KMS-11 (cell line): ENCODE data around the gene MAP3K6.

Experiments used
- H2AFZ ChIP-seq: fragments of 200-600 bp; sonication (generic); 2 replicates; pipeline ENCODE4 v1.6.1; 2016; ENCODE audit warnings: antibody characterized with exemption, mixed run types, low read depth
- H3K27ac ChIP-seq: fragments of 200-600 bp; sonication (generic); 2 replicates; pipeline ENCODE4 v1.6.1; 2016; ENCODE audit warnings: mild to moderate bottlenecking, mixed run types
- H3K27me3 ChIP-seq: fragments of 200-600 bp; sonication (generic); 2 replicates; pipeline ENCODE4 v1.6.1; 2017; ENCODE audit warnings: mild to moderate bottlenecking, low read depth, mixed run types, moderate library complexity; ENCODE audit not compliant: insufficient read depth
- H3K36me3 ChIP-seq: fragments of 200-600 bp; sonication (generic); 2 replicates; pipeline ENCODE4 v1.6.1; 2017; ENCODE audit warnings: mild to moderate bottlenecking, mixed run types; ENCODE audit not compliant: insufficient read depth
- H3K4me1 ChIP-seq: fragments of 200-600 bp; sonication (generic); 2 replicates; pipeline ENCODE4 v1.6.1; 2016; ENCODE audit warnings: mild to moderate bottlenecking, low read depth, mixed run types; ENCODE audit not compliant: poor library complexity, severe bottlenecking
- H3K4me2 ChIP-seq: fragments of 200-600 bp; sonication (generic); 2 replicates; pipeline ENCODE4 v1.7.0; 2016; ENCODE audit warnings: mild to moderate bottlenecking, mixed run types
- H3K4me3 ChIP-seq: fragments of 200-600 bp; sonication (generic); IDR thresholded peaks from 2 replicates; pipeline ENCODE4 v1.6.1; 2017; ENCODE audit warnings: low read depth, low read length, mixed read lengths; ENCODE audit not compliant: insufficient read depth
- H3K79me2 ChIP-seq: fragments of 200-600 bp; sonication (generic); 2 replicates; pipeline ENCODE4 v1.6.1; 2016; ENCODE audit warnings: low read depth, mixed run types; ENCODE audit not compliant: insufficient read depth
- H3K9ac ChIP-seq: fragments of 200-600 bp; sonication (generic); 2 replicates; pipeline ENCODE4 v1.6.1; 2016; ENCODE audit warnings: mild to moderate bottlenecking, mixed run types
- H4K20me1 ChIP-seq: fragments of 200-600 bp; sonication (generic); 2 replicates; pipeline ENCODE4 v1.6.1; 2016; ENCODE audit warnings: mild to moderate bottlenecking, mixed run types; ENCODE audit not compliant: insufficient read depth
- CTCF ChIP-seq: fragments of 200-600 bp; sonication (generic); conservative IDR thresholded peaks from 2 replicates; pipeline ENCODE4 v1.6.1; 2017; ENCODE audit warnings: low read depth, mild to moderate bottlenecking, antibody characterized with exemption, low read length, moderate library complexity, mixed read lengths

The MAP3K6 gene

DNA sequence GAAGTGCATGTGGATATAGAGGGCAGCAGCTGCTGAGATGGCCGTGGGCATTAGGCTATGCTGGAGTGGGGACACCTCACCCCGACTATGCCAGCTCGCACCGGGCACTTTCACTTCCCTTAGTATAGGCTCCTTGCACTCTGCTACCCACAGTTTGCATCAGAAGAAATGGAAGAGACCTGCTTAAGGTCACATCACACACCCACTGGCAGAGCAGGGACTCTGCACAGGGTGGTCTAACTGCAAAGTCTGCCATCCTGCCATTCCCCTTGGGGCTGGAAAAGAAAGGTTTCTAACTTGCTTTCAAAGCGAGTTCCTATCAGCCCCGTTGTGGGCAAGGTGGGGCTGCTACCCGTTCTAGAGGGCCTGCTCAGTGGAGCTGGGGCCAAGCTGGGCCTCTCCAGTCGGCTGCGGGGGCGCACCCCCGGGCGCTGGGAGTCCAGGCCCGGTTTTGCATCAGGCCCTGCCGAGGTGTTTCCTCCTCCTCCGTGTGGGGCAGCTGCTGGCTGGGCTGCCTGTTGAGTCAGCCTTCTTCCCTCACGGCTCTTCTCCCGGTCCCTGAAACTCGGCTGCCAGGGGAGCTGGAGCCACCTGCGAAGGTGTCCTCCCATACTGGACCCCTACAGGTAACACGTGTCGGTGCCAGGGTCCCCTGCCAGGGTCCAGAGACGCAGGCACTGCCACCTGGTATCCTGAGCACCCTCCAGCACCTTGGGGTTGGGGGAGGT is 25.1 kb downstream of the MAP3K6 start, which contains the start of gene SYTL1:
Gene SYTL1, plus strand, starts transcription at position 498 of the 728 bp plus-strand sequence. CDS start 3,313 bp downstream, outside the sequence.
- Histone ChIP-seq H3K79me2 (no peaks in the 10 kb centered on the region), H3K27me3 (no peaks in the 10 kb centered on the region), H3K9ac (no peak within 1 kb of the TSS), H3K36me3 (no peaks in the 10 kb centered on the region), H3K4me1 (no peaks in the 10 kb centered on the region), H3K4me2 (no peak within 1 kb of the TSS), H3K4me3 (no peak within 1 kb of the TSS), H2AFZ (no peak within 1 kb of the TSS), H3K27ac (no peak within 1 kb of the TSS), H4K20me1 (no peaks in the 10 kb centered on the region)
- TF ChIP-seq CTCF: no peak

DNA sequence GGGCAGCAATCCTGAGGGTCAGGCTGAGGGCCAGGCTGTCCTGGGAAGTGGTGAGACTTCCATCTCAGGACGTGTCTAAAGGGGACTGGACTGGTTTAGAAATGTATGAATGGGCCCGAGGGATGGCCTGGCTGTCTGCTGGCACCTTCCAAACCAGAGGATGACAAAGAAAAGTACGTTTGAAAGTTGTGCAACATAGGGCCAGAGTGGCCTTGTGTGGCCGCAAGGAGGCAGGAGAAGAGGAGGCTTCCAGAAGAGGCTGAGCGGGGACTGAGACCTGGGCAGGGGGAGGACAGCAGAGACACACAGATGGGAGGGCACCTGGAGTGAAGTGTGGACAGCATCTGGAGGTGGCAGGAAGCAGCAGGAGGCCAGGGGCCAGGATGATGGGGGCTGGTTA is 27.5 kb downstream of the MAP3K6 start:
- H3K4me2 ChIP-seq: no peak overlapping the region
- no peak overlapping the region for H3K27ac ChIP-seq
- H3K36me3 ChIP-seq: no peaks in the 10 kb centered on the region
- H3K4me1 ChIP-seq: no peaks in the 10 kb centered on the region
- H3K79me2 ChIP-seq: no peaks in the 10 kb centered on the region
- H3K9ac ChIP-seq: no peak overlapping the region
- TF ChIP-seq CTCF: no peak
- H3K27me3 ChIP-seq: no peaks in the 10 kb centered on the region
- H2AFZ ChIP-seq: no peak overlapping the region
- H3K4me3 ChIP-seq: no peak overlapping the region
- no peaks in the 10 kb centered on the region for H4K20me1 ChIP-seq

- H3K9ac ChIP-seq: no peak overlapping the region
- no peaks in the 10 kb centered on the region for H3K79me2 ChIP-seq
- no peaks in the 10 kb centered on the region for H3K27me3 ChIP-seq
- H2AFZ ChIP-seq: no peak overlapping the region
- no peaks in the 10 kb centered on the region for H4K20me1 ChIP-seq
- no peak overlapping the region for H3K4me3 ChIP-seq
- no peak overlapping the region for H3K27ac ChIP-seq
- H3K4me1 ChIP-seq: no peaks in the 10 kb centered on the region
- H3K36me3 ChIP-seq: no peaks in the 10 kb centered on the region
- H3K4me2 ChIP-seq: no peak overlapping the region
- TF ChIP-seq CTCF: no peak
Measured at GRCh38 chr1:27338751-27339150, 28.0 kb downstream of the MAP3K6 start.

DNA sequence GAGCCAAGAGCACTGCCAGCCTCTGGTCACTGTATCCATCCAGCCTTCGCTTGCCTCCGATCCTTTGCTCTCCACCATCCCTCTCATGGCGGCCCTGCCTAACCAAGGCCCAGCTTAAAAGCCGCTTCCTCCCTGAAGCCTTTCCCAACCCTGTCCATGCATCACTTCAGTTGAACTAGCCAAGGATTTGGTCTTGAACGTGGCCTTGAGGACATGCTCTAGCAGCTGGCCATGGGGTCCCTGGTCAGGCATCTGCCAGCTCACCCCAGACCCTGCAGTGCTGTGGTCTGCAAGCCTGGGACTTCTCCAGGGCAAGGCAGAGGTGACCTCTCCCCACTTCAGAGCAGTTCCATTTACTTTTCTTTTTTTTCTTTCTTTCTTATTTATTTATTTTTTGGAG is 30.0 kb downstream of the MAP3K6 start:
- Histone ChIP-seq H4K20me1 (no peaks in the 10 kb centered on the region), H3K27ac (no peak overlapping the region), H3K4me1 (no peaks in the 10 kb centered on the region), H3K9ac (no peak overlapping the region), H2AFZ (no peak overlapping the region), H3K36me3 (no peaks in the 10 kb centered on the region), H3K27me3 (no peaks in the 10 kb centered on the region), H3K4me2 (no peak overlapping the region), H3K79me2 (no peaks in the 10 kb centered on the region), H3K4me3 (no peak overlapping the region)
- no peak for TF ChIP-seq CTCF
